A673 (cell line): ENCODE results near the gene WHRN. TPM values are rescaled to one million over a fixed set of nuclear protein-coding genes. Genes with fewer than 3 reads are reported as not detected.

Experiments
- BruUV-seq: library from RNA; stranded (reverse); fragments of 400-500 nt; replicated peaks from 2 replicates; lab custom pipeline; 2021; lab: Mats Ljungman, UMichigan
- CTCF ChIA-PET: fragments of 300-600 bp; sonication (Branson Sonifier 250); formaldehyde crosslinking; loops from one replicate; lab custom pipeline; 2022; ENCODE audit warnings: antibody characterized with exemption; lab: Charles Lee
- POLR2A ChIA-PET: fragments of 300-600 bp; sonication (Branson Sonifier 250); formaldehyde crosslinking; loops from one replicate; lab custom pipeline; 2022; ENCODE audit warnings: antibody characterized with exemption; ENCODE audit not compliant: low non-redundant PET; lab: Charles Lee
- DNase-seq: peaks from one replicate; pipeline ENCODE4 v3.0.0-alpha.2; 2015; ENCODE audit warnings: low spot score
- H3K27ac ChIP-seq: fragments of 200-600 bp; sonication (generic); 2 replicates; pipeline ENCODE4 v1.5.1; 2016; ENCODE audit warnings: mixed run types, low read depth, mild to moderate bottlenecking, mixed read lengths, antibody characterized with exemption, low read length; ENCODE audit not compliant: poor library complexity, severe bottlenecking
- H3K27me3 ChIP-seq: fragments of 200-600 bp; sonication (generic); replicated peaks from 2 replicates; pipeline ENCODE4 v1.6.1; 2017; ENCODE audit warnings: mixed run types, low read depth, mild to moderate bottlenecking, mixed read lengths, antibody characterized with exemption, low read length; ENCODE audit not compliant: insufficient read depth, poor library complexity
- H3K36me3 ChIP-seq: fragments of 200-600 bp; sonication (generic); 2 replicates; pipeline ENCODE4 v1.6.1; 2016; ENCODE audit warnings: mixed run types, mild to moderate bottlenecking, mixed read lengths, antibody characterized with exemption, low read length; ENCODE audit not compliant: insufficient read depth, poor library complexity, severe bottlenecking
- H3K4me1 ChIP-seq: fragments of 200-600 bp; sonication (generic); 2 replicates; pipeline ENCODE4 v1.6.1; 2017; ENCODE audit warnings: mixed run types, mild to moderate bottlenecking, mixed read lengths, antibody characterized with exemption, low read length; ENCODE audit not compliant: insufficient read depth, poor library complexity, severe bottlenecking
- H3K4me3 ChIP-seq: fragments of 200-600 bp; sonication (generic); 2 replicates; pipeline ENCODE4 v1.5.1; 2016; ENCODE audit warnings: low read depth, mixed run types, mild to moderate bottlenecking, mixed read lengths, low read length; ENCODE audit not compliant: poor library complexity, severe bottlenecking
- H3K9me3 ChIP-seq: fragments of 200-600 bp; sonication (generic); 2 replicates; pipeline ENCODE4 v1.6.1; 2016; ENCODE audit warnings: mixed run types, low read depth, mild to moderate bottlenecking, mixed read lengths, antibody characterized with exemption, low read length; ENCODE audit not compliant: poor library complexity, severe bottlenecking
- EZH2 ChIP-seq: fragments of 200-600 bp; sonication (generic); IDR thresholded peaks from 2 replicates; pipeline ENCODE4 v1.6.1; 2017; ENCODE audit warnings: borderline replicate concordance, low read depth, mild to moderate bottlenecking, mixed read lengths, antibody characterized with exemption, low read length; ENCODE audit not compliant: poor library complexity, severe bottlenecking
- intact Hi-C: fragments of 100-400 bp; cut with micrococcal nuclease; formaldehyde crosslinking; loops from one replicate; pipeline ENCODE4 v1.10.0; 2022; ENCODE audit not compliant: unreplicated experiment
- total RNA-seq: library from RNA; stranded (reverse); gene quantifications from 2 replicates; pipeline ENCODE4 v1.2.3, GENCODE V29; 2021
- TF ChIP-seq, protein P1 (sequence below): fragments of 300-800, 200-600 bp; sonication (generic); conservative IDR thresholded peaks from 2 replicates; pipeline ENCODE4 v1.5.1; 2017; ENCODE audit warnings: low read depth, mild to moderate bottlenecking, antibody characterized with exemption, low read length, moderate library complexity, mixed read lengths

Gene WHRN
- total RNA-seq, 1 experiment from 2014 or later, result 9.1 TPM

DNA sequence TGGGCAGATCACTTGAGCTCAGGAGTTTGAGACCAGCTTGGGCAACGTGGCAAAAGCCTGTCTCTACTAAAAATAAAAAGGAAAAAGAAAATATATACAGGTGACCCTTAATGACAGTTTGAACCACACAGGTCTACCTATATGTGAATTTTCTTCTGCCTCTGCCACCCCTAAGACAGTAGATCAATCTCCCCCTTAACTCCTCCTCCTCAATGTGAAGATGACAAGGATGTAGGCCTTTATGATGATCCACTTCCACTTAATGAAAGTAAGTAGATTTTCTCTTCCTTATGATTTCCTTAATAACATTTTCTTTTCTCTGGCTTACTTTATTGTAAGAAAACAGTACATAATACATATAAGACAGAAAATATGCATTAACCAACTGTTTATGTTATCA, 120.9 kb downstream of the WHRN start:
- CTCF ChIA-PET, result no interaction called here
- no peak overlapping the region for H3K4me3 ChIP-seq
- POLR2A ChIA-PET, result interaction anchor here (0.9 kb wide), 1 partner anchor 11 kb away, joined by 5 read pairs; no protein-coding TSS in a partner anchor
- no peaks in the 10 kb centered on the region for H3K9me3 ChIP-seq
- DNase-seq, result no peak
- peaks cover 10% of the 10 kb centered on the region for H3K36me3 ChIP-seq
- H3K27me3 ChIP-seq, result no peaks in the 10 kb centered on the region
- TF ChIP-seq, protein P1, sequence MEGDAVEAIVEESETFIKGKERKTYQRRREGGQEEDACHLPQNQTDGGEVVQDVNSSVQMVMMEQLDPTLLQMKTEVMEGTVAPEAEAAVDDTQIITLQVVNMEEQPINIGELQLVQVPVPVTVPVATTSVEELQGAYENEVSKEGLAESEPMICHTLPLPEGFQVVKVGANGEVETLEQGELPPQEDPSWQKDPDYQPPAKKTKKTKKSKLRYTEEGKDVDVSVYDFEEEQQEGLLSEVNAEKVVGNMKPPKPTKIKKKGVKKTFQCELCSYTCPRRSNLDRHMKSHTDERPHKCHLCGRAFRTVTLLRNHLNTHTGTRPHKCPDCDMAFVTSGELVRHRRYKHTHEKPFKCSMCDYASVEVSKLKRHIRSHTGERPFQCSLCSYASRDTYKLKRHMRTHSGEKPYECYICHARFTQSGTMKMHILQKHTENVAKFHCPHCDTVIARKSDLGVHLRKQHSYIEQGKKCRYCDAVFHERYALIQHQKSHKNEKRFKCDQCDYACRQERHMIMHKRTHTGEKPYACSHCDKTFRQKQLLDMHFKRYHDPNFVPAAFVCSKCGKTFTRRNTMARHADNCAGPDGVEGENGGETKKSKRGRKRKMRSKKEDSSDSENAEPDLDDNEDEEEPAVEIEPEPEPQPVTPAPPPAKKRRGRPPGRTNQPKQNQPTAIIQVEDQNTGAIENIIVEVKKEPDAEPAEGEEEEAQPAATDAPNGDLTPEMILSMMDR, result no peak
- no peak for TF ChIP-seq EZH2
- H3K27ac ChIP-seq, result no peak overlapping the region
- peaks cover 26% of the 10 kb centered on the region for H3K4me1 ChIP-seq
- intact Hi-C loops, result no loop called here
- BruUV-seq, result no TSS peak

DNA sequence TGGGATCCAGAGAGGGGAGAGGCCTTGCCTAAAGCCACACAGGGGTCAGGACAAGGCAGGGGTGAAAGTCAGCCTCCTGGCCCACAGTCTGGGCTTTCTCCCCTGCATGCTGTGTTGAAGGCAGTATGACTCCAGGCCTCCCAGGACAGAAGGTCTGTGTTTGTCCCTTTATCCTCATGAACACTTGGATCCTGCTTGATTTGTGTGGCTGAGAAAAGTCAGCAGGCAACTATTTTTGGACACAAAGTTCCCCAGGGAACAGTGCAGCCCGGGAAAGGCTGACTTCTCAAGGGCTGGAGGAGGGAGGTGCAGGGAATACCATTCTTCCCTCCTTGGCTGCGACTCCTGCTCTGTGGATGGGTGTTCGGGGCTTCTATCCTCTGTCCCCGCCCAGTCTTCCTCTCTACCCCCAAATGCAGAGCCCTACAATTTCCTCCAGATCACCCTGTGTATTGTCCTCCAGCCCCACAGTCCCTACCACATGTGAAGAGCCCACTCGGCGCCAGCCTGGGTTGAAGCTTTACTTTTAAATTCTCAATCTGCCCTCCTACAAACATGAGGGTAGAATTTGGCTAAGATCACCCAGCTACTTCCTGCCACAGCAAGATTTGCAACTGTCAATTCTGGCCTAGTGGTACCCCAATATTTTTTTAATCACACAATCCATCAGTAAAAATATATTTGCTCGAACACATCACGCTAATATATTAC, 121.6 kb downstream of the WHRN start:
- no peak for TF ChIP-seq EZH2
- TF ChIP-seq, protein P1, result no peak
- POLR2A ChIA-PET, result no interaction called here

DNA sequence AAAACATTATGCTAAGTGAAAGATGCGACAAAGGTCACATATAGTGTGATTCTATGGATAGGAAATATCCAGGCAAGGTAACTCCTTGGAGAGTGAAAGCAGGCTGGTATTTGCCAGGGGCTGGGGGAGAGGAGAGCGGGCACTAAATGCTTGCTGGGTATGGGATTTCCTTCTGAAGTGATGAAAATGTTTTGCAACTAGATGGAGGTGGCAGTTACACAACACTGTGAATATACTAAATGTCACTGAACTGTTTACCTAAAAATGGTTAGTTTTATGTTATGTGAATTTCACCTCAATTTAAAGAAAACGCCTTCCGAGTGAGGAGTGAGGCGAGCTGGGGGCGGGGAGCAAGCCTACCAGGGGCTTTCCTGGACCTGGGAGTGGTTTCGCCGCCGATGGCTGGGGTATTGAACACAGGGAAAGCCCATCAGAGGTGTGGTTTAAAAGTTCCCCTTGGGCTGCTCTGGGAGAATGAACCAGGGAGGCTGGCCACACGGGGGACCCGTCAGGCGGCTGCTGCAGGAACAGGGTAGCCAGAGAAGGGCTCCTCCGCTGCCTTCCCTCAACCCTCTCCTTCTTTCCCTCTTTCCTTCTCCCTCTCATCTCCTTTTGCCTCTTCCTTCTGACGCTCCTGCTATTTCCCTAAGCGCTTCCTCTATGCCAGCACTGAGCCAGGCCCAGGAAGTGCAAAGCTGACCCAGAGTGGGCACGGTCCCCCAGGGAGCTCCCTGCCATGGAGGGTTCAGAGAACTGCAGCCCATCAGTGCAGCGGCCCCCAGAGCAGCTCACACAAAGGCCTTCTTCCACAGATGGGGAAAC, 122.4 kb downstream of the WHRN start:
- Histone ChIP-seq H3K27me3 (no peaks in the 10 kb centered on the region), H3K4me1 (peaks cover 18% of the 10 kb centered on the region), H3K27ac (no peak overlapping the region), H3K36me3 (peaks cover 16% of the 10 kb centered on the region), H3K4me3 (no peak overlapping the region), H3K9me3 (no peaks in the 10 kb centered on the region)
- intact Hi-C loops, result no loop called here
- no TSS peak for BruUV-seq
- TF ChIP-seq EZH2, result no peak
- TF ChIP-seq, protein P1, result no peak
- CTCF ChIA-PET, result no interaction called here
- POLR2A ChIA-PET, result no interaction called here
- DNase-seq, result no peak

More for the DNA sequence above, 121.6 kb downstream of the WHRN start:
- no TSS peak for BruUV-seq
- Histone ChIP-seq H3K4me3 (no peak overlapping the region), H3K4me1 (peaks cover 25% of the 10 kb centered on the region), H3K27me3 (no peaks in the 10 kb centered on the region), H3K27ac (no peak overlapping the region), H3K36me3 (peaks cover 16% of the 10 kb centered on the region), H3K9me3 (no peaks in the 10 kb centered on the region)
- no peak for DNase-seq
- CTCF ChIA-PET, result no interaction called here
- intact Hi-C loops, result no loop called here
